ENCODE data around the gene WNT9A.

GRCh38 chr1:227891955-227892488 is 55.7 kb downstream of the WNT9A start:
- TF ChIP-seq REST (IDR thresholded peaks at IDR 0.05; ENCODE audit: borderline replicate concordance) (no peak), REST (CRISPR knock-in tag; IDR thresholded peaks at IDR 0.05; ENCODE audit: low read depth) (no peak), MXI1 (IDR thresholded peaks at IDR 0.05; ENCODE audit: low read depth, low read length) (no peak), ZBTB40 (IDR thresholded peaks at IDR 0.05) (no peak), ZBTB40 (CRISPR knock-in tag; IDR thresholded peaks at IDR 0.05) (no peak), ETS1 (conservative IDR thresholded peaks at IDR 0.05; ENCODE audit: control insufficient read depth, low read depth, low read length) (no peak), PCBP2 (IDR thresholded peaks at IDR 0.05; ENCODE audit: low read depth, low read length, poor library complexity, severe bottlenecking) (no peak), PKNOX1 (IDR thresholded peaks at IDR 0.05) (no peak), KLF1 (tag; IDR thresholded peaks at IDR 0.05) (no peak), RNF2 (IDR thresholded peaks at IDR 0.05) (no peak), POLR2A (conservative IDR thresholded peaks at IDR 0.05) (no peak), ZNF764 (CRISPR knock-in tag; IDR thresholded peaks at IDR 0.05; ENCODE audit: low read depth) (no peak), TEAD4 (IDR thresholded peaks at IDR 0.05; ENCODE audit: low read length) (no peak), TEAD4 (CRISPR knock-in tag; IDR thresholded peaks at IDR 0.05; ENCODE audit: borderline replicate concordance) (no peak), TAF1 (IDR thresholded peaks at IDR 0.05; ENCODE audit: control insufficient read depth, extremely low read depth, insufficient read depth, low read length, severe bottlenecking) (no peak), SRSF3 (IDR thresholded peaks at IDR 0.05; ENCODE audit: insufficient read depth, low read length) (no peak)
